Endothelial cell of umbilical vein (primary cell): ENCODE data around the gene IDI2. TPM values are rescaled to one million over a fixed set of nuclear protein-coding genes. Genes with fewer than 3 reads are reported as not detected.
A peak's percentile ranks its signal among the peaks of the same experiment; 100 is the strongest.

Experiments
- BruUV-seq: library from RNA; stranded (reverse); fragments of 400-500 nt; replicated peaks from 2 replicates; lab custom pipeline; 2021; lab: Mats Ljungman, UMichigan
- CTCF ChIA-PET: fragments of 300-600, 350-600 bp; sonication (Branson Sonifier 250); formaldehyde crosslinking; loops from one replicate; lab custom pipeline; 2021; ENCODE audit warnings: antibody characterized with exemption, inconsistent platforms; lab: Charles Lee
- POLR2A ChIA-PET: fragments of 300-600, 350-600 bp; sonication (Branson Sonifier 250); formaldehyde crosslinking; loops from one replicate; lab custom pipeline; 2021; ENCODE audit warnings: antibody characterized with exemption, inconsistent platforms; lab: Charles Lee
- DNase-seq: peaks from one replicate; pipeline ENCODE4 v3.0.0-alpha.2; 2011; ENCODE audit warnings: low read depth, low spot score
- FAIRE-seq: peaks from 2 replicates; lab custom pipeline; 2011; peaks lifted over from hg19 to GRCh38; lab: Jason Lieb, UNC
- H2AFZ ChIP-seq: 2 replicates; pipeline ENCODE4 v1.6.0; 2012; ENCODE audit warnings: low read depth, low read length, control low read depth, inconsistent platforms
- H3K27ac ChIP-seq: 2 replicates; pipeline ENCODE4 v1.5.1; 2011; ENCODE audit warnings: low read depth, mild to moderate bottlenecking, control low read depth, low read length, moderate library complexity; ENCODE audit not compliant: insufficient read depth
- H3K27me3 ChIP-seq, 2 experiments: 2 replicates each; pipeline versions ENCODE4 v1.6.0 to v1.6.1; 2011; ENCODE audit warnings: low read length in 2 of 2, mixed read lengths in 1 of 2; ENCODE audit not compliant: control insufficient read depth in 2 of 2, insufficient read depth in 2 of 2
- H3K36me3 ChIP-seq, 2 experiments: 2 replicates in 1 of 2; 3 replicates in 1 of 2; pipeline ENCODE4 v1.5.1; 2011; ENCODE audit warnings: low read length in 2 of 2, mild to moderate bottlenecking in 1 of 2, moderate library complexity in 1 of 2; ENCODE audit not compliant: control insufficient read depth in 2 of 2, insufficient read depth in 2 of 2; ENCODE audit errors: extremely low read depth in 1 of 2
- H3K4me1 ChIP-seq: 3 replicates; pipeline ENCODE4 v1.5.1; 2011; ENCODE audit warnings: mild to moderate bottlenecking, low read length; ENCODE audit not compliant: control insufficient read depth, insufficient read depth; ENCODE audit errors: extremely low read depth
- H3K4me2 ChIP-seq: 2 replicates; pipeline ENCODE4 v1.6.1; 2011; ENCODE audit warnings: low read length, control low read depth, mixed read lengths; ENCODE audit not compliant: insufficient read depth
- H3K4me3 ChIP-seq, 3 experiments: fragments of 200-600 bp in 1 of 3; sonication (generic), shearing (Covaris generic) in 1 of 3; replicated peaks in 1 of 3; 2 replicates each; pipeline ENCODE4 v1.5.1; 2011 to 2016; ENCODE audit warnings: control low read depth in 3 of 3, low read length in 3 of 3, mild to moderate bottlenecking in 2 of 3, inconsistent platforms in 1 of 3, low read depth in 1 of 3, moderate library complexity in 1 of 3; ENCODE audit not compliant: insufficient read depth in 1 of 3
- H3K79me2 ChIP-seq: 2 replicates; pipeline ENCODE4 v1.6.0; 2012; ENCODE audit warnings: low read length, inconsistent platforms; ENCODE audit not compliant: control insufficient read depth, insufficient read depth
- H3K9ac ChIP-seq: replicated peaks from 2 replicates; pipeline ENCODE3; 2011; ENCODE audit warnings: low read length, control low read depth; ENCODE audit not compliant: insufficient read depth; ENCODE audit errors: extremely low read depth
- H3K9me1 ChIP-seq: replicated peaks from 3 replicates; pipeline ENCODE4 v1.6.0; 2011; ENCODE audit warnings: mild to moderate bottlenecking, low read length; ENCODE audit not compliant: control insufficient read depth, insufficient read depth; ENCODE audit errors: extremely low read depth
- H3K9me3 ChIP-seq: replicated peaks from 2 replicates; pipeline ENCODE4 v1.5.1; 2012; ENCODE audit warnings: low read length, inconsistent platforms; ENCODE audit not compliant: control insufficient read depth, insufficient read depth
- H4K20me1 ChIP-seq: replicated peaks from 2 replicates; pipeline ENCODE3; 2011; ENCODE audit warnings: mild to moderate bottlenecking, low read length; ENCODE audit not compliant: control insufficient read depth, insufficient read depth; ENCODE audit errors: extremely low read depth
- CTCF ChIP-seq, 2 donors: IDR thresholded peaks; 1 replicate in 1 of 2; 2 replicates in 1 of 2; pipeline ENCODE4 v1.5.1; 2011; ENCODE audit warnings: low read length in 2 of 2, mild to moderate bottlenecking in 2 of 2, moderate library complexity in 2 of 2, control low read depth in 1 of 2, inconsistent platforms in 1 of 2, low read depth in 1 of 2; ENCODE audit not compliant: insufficient read depth in 1 of 2; ENCODE audit errors: extremely low read depth in 1 of 2
- EZH2 ChIP-seq: IDR thresholded peaks from 2 replicates; pipeline ENCODE4 v1.6.1; 2012; ENCODE audit warnings: borderline replicate concordance, low read depth, mild to moderate bottlenecking, moderate library complexity, low read length, inconsistent platforms; ENCODE audit not compliant: severe bottlenecking
- FOS ChIP-seq: IDR thresholded peaks from 2 replicates; pipeline ENCODE4 v1.6.1; 2011; ENCODE audit warnings: mild to moderate bottlenecking, low read length, moderate library complexity, borderline replicate concordance; ENCODE audit not compliant: insufficient read depth
- GATA2 ChIP-seq: IDR thresholded peaks from 2 replicates; pipeline ENCODE4 v1.7.0; 2011; ENCODE audit warnings: low read depth, mild to moderate bottlenecking, moderate library complexity, mixed read lengths, low read length; ENCODE audit not compliant: insufficient read length, insufficient read depth
- JUN ChIP-seq: IDR thresholded peaks from 2 replicates; pipeline ENCODE4 v1.6.1; 2011; ENCODE audit warnings: borderline replicate concordance, low read depth; ENCODE audit not compliant: insufficient read length, insufficient read depth
- MYC ChIP-seq: IDR thresholded peaks from one replicate; pipeline ENCODE4 v1.6.1; 2011; ENCODE audit warnings: mild to moderate bottlenecking, low read depth, low read length
- POLR2A ChIP-seq: IDR thresholded peaks from 2 replicates; pipeline ENCODE4 v1.6.1; 2012; ENCODE audit warnings: low read depth, mild to moderate bottlenecking, control low read depth, low read length
- POLR2AphosphoS5 ChIP-seq: IDR thresholded peaks from 2 replicates; pipeline ENCODE4 v1.6.1; 2012; ENCODE audit warnings: low read depth, mild to moderate bottlenecking, control low read depth, low read length, moderate library complexity; ENCODE audit not compliant: insufficient read depth
- dilution Hi-C: fragments of 300-500 bp; cut with MboI; formaldehyde crosslinking; loops from one replicate; pipeline ENCODE4 v1.15.0; 2019; ENCODE audit warnings: low sequenced_read_pairs; ENCODE audit not compliant: extremely low pct_ligation_motif_present
- intact Hi-C: fragments of 100-400 bp; cut with micrococcal nuclease; formaldehyde crosslinking; loops from one replicate; pipeline ENCODE4 v1.10.0; 2022
- polyA plus RNA-seq, 4 experiments: library from polyadenylated mRNA; depleted of rRNA in 3 of 4; stranded (reverse) in 3 of 4; unstranded in 1 of 4; fragments of >200 nt; gene quantifications; 2 replicates each; pipeline versions ENCODE4 v1.2.1 to v1.2.3, GENCODE V29; 2011 to 2012; ENCODE audit warnings: missing spikeins in 1 of 4
- total RNA-seq: library from RNA; stranded (reverse); gene quantifications from 2 replicates; pipeline ENCODE4 v1.2.3, GENCODE V29; 2021
- TF ChIP-seq, protein P1 (sequence below): IDR thresholded peaks from 2 replicates; pipeline ENCODE4 v1.6.1; 2011; ENCODE audit not compliant: insufficient read depth, insufficient read length

IDI2 gene
- total and polyA plus RNA-seq, 2 donors (not counting 3 experiments of a cell fraction or from before 2014, with no cell fraction given): not detected

- no peaks in the 10 kb centered on the region for H4K20me1 ChIP-seq
- no peaks in the 10 kb centered on the region for H3K27me3 ChIP-seq
- TF ChIP-seq POLR2AphosphoS5 (no peak), EZH2 (no peak), FOS (no peak), JUN (no peak), GATA2 (no peak), CTCF (IDR thresholded peaks at IDR 0.05; ENCODE audit: extremely low read depth in 1 of 2, insufficient read depth in 1 of 2, low read depth in 1 of 2, low read length in 2 of 2) (no peak), POLR2A (no peak), MYC (no peak)
- TF ChIP-seq, protein P1, sequence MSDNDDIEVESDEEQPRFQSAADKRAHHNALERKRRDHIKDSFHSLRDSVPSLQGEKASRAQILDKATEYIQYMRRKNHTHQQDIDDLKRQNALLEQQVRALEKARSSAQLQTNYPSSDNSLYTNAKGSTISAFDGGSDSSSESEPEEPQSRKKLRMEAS: no peak
- intact Hi-C loops (loop anchor here (2.0 to 5.0 kb wide), 2 partner anchors 26 to 61 kb away; partner anchors contain the start of gene GTPBP4), dilution Hi-C loops (no loop called here)
- TSS peak; percentile 52 for BruUV-seq
- H3K4me1 ChIP-seq: peaks cover 44% of the 10 kb centered on the region
- DNase-seq (no peak), FAIRE-seq (no peak)
- H3K4me3 ChIP-seq: peak overlapping the region; percentile 42 to 67 (median 60)
- H3K9me3 ChIP-seq: no peaks in the 10 kb centered on the region
- peak overlapping the region; percentile 74 for H3K27ac ChIP-seq
- peak overlapping the region; percentile 84 for H3K9ac ChIP-seq
- H3K36me3 ChIP-seq: peaks cover 0 to 4% of the 10 kb centered on the region in 2 experiments
- H3K79me2 ChIP-seq: peaks cover 76% of the 10 kb centered on the region
- no peaks in the 10 kb centered on the region for H3K9me1 ChIP-seq
- CTCF ChIA-PET: interaction anchor here (1.7 to 2.0 kb wide), 2 partner anchors 17 to 27 kb away, joined by 4 to 12 read pairs; no protein-coding TSS in a partner anchor
- peak overlapping the region; percentile 60 for H3K4me2 ChIP-seq
- no peak overlapping the region for H2AFZ ChIP-seq
- POLR2A ChIA-PET: interaction anchor here (0.8 to 1.2 kb wide), 2 partner anchors 10 to 19 kb away, joined by 3 to 4 read pairs; no protein-coding TSS in a partner anchor
Observed at GRCh38 chr10:1048349-1048731, 22.7 kb upstream of the IDI2 start.
